Activated naive CD4-positive, alpha-beta T cell treated with anti-CD3 and anti-CD28 coated beads, Interleukin-2, amount 50 U/mL, for 72 hours (primary cell): Measurements from ENCODE around the gene RGP1. TPM values are rescaled to one million over a fixed set of nuclear protein-coding genes. Genes with fewer than 3 reads are reported as not detected.
A peak's percentile ranks its signal among the peaks of the same experiment; 100 is the strongest.

Experiments
- ATAC-seq, 2 donors: fragments of 150-1000 bp; cut with Tn5 transposase; 2 replicates each; pipeline ENCODE4 v1.10.0; 2021; ENCODE audit warnings: mild to moderate bottlenecking in 2 of 2, moderate library complexity in 2 of 2
- DNase-seq, 2 donors: peaks; one replicate each; pipeline ENCODE4 v3.0.0; 2021 to 2022; ENCODE audit warnings: low spot score in 2 of 2
- H3K27ac Mint-ChIP-seq, 2 donors: one replicate each; pipeline ENCODE4 v1.8.0; 2022; ENCODE audit warnings: mild to moderate bottlenecking in 2 of 2, mixed read lengths in 2 of 2
- H3K36me3 Mint-ChIP-seq, 2 donors: one replicate each; pipeline ENCODE4 v1.8.0; 2022; ENCODE audit warnings: mixed read lengths in 2 of 2
- H3K9me3 Mint-ChIP-seq, 2 donors: one replicate each; pipeline ENCODE4 v1.8.0; 2022; ENCODE audit warnings: mixed read lengths in 2 of 2
- total RNA-seq, 2 donors: library from RNA; stranded (reverse); gene quantifications; one replicate each; pipeline ENCODE4 v1.2.3, GENCODE V29; 2022

The RGP1 gene
- total RNA-seq, 2 donors from 2014 or later, result 18.4 to 35.1 TPM

- DNase-seq (no peak), ATAC-seq (no peak)
- Mint-ChIP-seq H3K9me3 (no peaks in the 10 kb centered on the region), H3K36me3 (peaks cover 3 to 6% of the 10 kb centered on the region in 2 donors), H3K27ac (no peak overlapping the region)
Observed at GRCh38 chr9:35778496-35778895, 29.4 kb downstream of the RGP1 start.

- no peaks in the 10 kb centered on the region for H3K9me3 Mint-ChIP-seq
- DNase-seq (no peak), ATAC-seq (no peak)
- peak overlapping the region in 1 of 2 donors; percentile 64 for H3K27ac Mint-ChIP-seq
- H3K36me3 Mint-ChIP-seq, result peaks cover 6 to 11% of the 10 kb centered on the region in 2 donors
Observed at GRCh38 chr9:35781066-35781465, 32.0 kb downstream of the RGP1 start.

DNA sequence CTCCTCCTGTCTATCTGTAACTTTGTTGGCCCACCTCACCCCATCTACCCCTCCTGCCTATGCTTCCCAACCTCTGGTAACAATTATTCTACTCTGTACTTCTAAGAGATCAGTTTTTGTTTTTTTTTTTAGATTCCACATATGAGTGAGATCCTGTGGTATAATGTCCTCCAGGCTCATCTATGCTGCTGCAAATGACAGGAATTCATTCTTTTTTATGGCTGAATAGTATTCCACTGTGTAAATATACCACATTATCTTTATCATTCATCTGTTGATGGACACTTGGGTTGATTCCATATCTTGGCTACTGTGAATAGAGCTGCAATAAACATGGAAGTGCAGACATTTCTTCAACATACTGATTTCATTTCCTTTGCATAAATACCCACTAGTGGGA, 34.3 kb downstream of the RGP1 start:
- H3K27ac Mint-ChIP-seq, result no peak overlapping the region
- no peak for ATAC-seq
- H3K9me3 Mint-ChIP-seq, result no peaks in the 10 kb centered on the region
- peaks cover 6 to 11% of the 10 kb centered on the region in 2 donors for H3K36me3 Mint-ChIP-seq
- DNase-seq, result no peak

GRCh38 chr9:35789541-35789940, 40.5 kb downstream of the RGP1 start:
- Mint-ChIP-seq H3K36me3 (peaks cover 0 to 8% of the 10 kb centered on the region in 2 donors), H3K9me3 (no peaks in the 10 kb centered on the region), H3K27ac (no peak overlapping the region)
- ATAC-seq (no peak), DNase-seq (no peak)

DNA sequence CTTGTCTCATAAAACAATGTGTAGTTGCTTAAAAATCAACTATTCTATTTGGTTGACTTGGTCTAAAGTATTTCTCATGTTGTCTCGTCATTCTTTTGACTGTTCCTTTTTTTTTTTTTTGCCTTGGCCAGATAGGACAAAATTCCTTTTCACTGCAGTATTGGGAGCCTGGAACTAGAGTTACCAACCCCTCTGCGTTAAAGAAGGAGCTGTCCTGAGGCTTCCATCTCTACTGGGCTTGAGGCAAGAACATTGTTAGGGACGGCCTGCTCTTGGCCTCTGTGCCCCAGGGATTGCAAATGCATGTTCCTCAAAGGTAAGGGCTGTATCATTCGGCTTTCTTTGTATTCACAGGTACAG, 40.9 kb downstream of the RGP1 start:
- Mint-ChIP-seq H3K9me3 (no peaks in the 10 kb centered on the region), H3K36me3 (peaks cover 0 to 8% of the 10 kb centered on the region in 2 donors)
- ATAC-seq, result peak; percentile 17 to 23

DNA sequence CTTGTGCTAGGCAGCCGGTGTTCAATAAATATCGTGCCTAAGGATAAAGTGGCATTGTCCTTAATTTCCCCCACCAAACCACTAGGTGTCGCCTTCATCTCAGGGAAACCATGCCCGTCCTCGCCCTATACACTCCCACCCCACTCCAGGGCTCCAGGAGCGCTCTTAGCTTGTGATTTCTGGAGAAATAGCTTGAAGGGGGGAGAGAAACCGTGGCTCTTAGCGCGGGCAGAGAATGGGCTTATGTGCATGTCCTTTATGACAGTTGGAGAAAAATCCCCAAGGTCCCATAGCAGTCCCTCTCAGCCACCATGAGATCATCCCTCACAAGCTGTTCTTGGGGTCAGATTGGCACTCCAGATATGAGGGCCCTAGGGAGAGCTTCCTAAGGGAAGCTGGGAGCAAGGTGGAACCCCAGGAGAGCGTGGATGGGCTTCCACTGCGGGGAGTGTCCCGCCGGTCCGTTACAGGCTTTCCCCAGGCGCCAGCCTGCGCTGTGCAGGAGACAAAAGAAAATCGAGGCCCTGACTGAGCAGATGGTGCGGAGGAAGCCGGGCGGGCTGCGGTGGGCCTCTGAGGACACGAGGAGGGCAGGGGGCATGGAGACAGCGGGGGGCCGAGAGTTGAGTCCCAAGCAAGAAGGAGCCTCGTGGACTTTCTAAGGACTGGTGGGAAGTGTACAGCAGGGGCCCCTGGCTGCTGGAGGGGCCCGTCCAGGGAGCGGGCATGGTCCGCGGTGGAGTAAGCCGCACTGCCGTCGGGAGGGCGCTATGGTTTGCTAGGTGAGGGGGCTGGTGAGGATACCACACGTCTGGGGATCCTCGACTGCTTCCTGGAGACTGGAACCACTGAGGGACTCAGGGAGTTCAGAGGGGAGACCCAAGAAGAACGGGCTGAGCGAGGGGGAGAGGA, 41.6 kb downstream of the RGP1 start:
- DNase-seq (peak in 1 of 2 donors; percentile 66), ATAC-seq (peak; percentile 88 to 92)
- Mint-ChIP-seq H3K36me3 (peaks cover 0 to 8% of the 10 kb centered on the region in 2 donors), H3K9me3 (no peaks in the 10 kb centered on the region), H3K27ac (no peak overlapping the region)

More for the DNA sequence above, 40.9 kb downstream of the RGP1 start:
- DNase-seq, result no peak
- no peak overlapping the region for H3K27ac Mint-ChIP-seq

GRCh38 chr9:35791297-35791921, 42.3 kb downstream of the RGP1 start, which contains the start of gene NPR2:
Gene NPR2 (plus strand): TSS chr9:35791591. CDS start chr9:35792409, 818 bp downstream.
- DNase-seq (no peak), ATAC-seq (no peak)
- H3K27ac Mint-ChIP-seq, result no peak within 1 kb of the TSS
- H3K36me3 Mint-ChIP-seq, result peaks cover 0 to 8% of the 10 kb centered on the region in 2 donors
- H3K9me3 Mint-ChIP-seq, result no peaks in the 10 kb centered on the region

DNA sequence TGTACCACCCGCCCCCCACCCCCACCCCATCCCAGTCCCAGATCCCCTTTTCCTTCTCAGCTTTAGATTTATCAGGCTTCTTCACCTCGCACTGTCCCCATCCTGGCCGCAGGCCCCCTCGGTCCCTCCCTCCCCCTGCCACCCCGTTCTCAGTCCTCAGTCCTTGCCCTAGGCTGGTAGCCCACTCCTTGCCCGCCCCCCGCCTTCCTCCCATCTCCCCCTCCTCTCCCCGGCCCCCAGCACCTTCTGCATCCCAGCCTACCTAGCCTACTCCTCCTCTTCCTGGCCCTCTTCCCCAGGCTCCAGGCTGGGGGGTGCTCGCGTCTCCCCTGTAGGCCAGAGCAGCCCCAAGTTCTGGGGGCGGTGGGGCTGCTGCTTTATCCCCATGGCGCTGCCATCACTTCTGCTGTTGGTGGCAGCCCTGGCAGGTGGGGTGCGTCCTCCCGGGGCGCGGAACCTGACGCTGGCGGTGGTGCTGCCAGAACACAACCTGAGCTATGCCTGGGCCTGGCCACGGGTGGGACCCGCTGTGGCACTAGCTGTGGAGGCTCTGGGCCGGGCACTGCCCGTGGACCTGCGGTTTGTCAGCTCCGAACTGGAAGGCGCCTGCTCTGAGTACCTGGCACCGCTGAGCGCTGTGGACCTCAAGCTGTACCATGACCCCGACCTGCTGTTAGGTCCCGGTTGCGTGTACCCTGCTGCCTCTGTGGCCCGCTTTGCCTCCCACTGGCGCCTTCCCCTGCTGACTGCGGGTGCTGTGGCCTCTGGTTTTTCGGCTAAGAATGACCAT, 43.1 kb downstream of the RGP1 start:
- no peak for ATAC-seq
- H3K27ac Mint-ChIP-seq, result peak overlapping the region in 1 of 2 donors; percentile 69
- no peaks in the 10 kb centered on the region for H3K9me3 Mint-ChIP-seq
- H3K36me3 Mint-ChIP-seq, result peaks cover 0 to 8% of the 10 kb centered on the region in 2 donors
- DNase-seq, result no peak

- H3K9me3 Mint-ChIP-seq, result no peaks in the 10 kb centered on the region
Observed at GRCh38 chr9:35792826-35793225, 43.7 kb downstream of the RGP1 start.

DNA sequence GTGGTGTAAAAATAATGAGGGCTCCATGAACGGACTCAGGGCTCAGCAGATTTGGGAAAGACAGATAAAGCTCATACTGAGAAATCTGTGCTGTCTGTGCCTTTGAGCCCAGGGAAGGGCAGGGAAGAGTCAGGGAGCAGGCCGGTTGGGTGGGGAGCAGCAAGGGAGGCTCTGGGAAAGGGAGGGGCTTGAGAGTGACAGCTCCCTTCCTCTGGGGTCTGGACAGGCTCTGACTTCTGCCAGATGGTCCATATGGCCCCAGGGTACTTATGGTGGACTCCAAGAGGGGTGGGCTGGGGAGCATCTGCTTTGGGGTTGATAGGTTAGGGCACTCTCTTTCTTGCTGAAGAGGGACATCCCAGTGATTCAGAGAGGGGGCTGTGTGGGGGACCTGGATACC, 44.4 kb downstream of the RGP1 start:
- Mint-ChIP-seq H3K27ac (peak overlapping the region; percentile 52 to 69), H3K36me3 (peaks cover 0 to 8% of the 10 kb centered on the region in 2 donors)
- ATAC-seq, result no peak

More at GRCh38 chr9:35792826-35793225, 43.7 kb downstream of the RGP1 start:
- DNase-seq (no peak), ATAC-seq (no peak)
- peak overlapping the region in 1 of 2 donors; percentile 69 for H3K27ac Mint-ChIP-seq
- H3K36me3 Mint-ChIP-seq, result peaks cover 0 to 8% of the 10 kb centered on the region in 2 donors

GRCh38 chr9:35795695-35796094, 46.6 kb downstream of the RGP1 start:
- no peak overlapping the region for H3K27ac Mint-ChIP-seq
- ATAC-seq (no peak), DNase-seq (no peak)
- H3K36me3 Mint-ChIP-seq, result peaks cover 0 to under 1% of the 10 kb centered on the region in 2 donors
- H3K9me3 Mint-ChIP-seq, result no peaks in the 10 kb centered on the region

More for the DNA sequence above, 44.4 kb downstream of the RGP1 start:
- H3K9me3 Mint-ChIP-seq, result no peaks in the 10 kb centered on the region
- DNase-seq, result no peak

- ATAC-seq, result no peak
- no peak overlapping the region for H3K27ac Mint-ChIP-seq
- H3K9me3 Mint-ChIP-seq, result no peaks in the 10 kb centered on the region
- no peaks in the 10 kb centered on the region for H3K36me3 Mint-ChIP-seq
- no peak for DNase-seq
Observed at GRCh38 chr9:35797311-35798109, 48.4 kb downstream of the RGP1 start.

DNA sequence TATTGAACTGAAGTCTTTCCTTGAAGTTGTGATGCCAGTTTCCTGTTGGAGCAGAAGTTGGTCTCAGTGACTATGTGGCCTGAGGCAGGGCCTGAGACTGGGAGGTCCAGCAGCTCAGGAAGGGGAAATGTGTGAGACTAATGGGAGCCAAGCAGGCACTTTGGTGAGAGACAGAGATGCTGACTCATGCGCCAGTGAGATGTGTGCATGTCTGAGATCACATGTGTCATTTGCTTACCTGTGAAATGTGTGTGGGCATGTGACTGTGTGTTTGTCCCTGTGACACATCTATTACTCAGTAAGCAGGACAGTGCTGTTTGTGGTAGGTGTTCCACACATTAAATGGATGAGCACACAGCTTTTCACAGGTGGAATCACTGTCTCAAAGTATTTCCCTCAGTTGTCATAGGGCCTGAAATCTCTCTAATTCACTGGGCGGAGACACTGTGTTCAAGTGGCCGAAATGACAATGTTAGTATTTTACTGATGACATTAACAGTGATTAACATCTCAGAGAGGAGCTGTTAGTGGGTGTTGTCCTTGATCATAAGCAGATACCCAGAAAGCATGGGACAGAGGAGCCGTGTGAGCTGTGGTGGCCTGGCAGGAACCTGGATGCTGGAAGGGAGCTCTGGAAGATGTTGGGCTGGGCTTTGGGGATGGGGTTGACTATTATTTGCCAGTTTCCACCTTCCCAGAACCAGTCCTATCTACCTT, 49.7 kb downstream of the RGP1 start:
- Mint-ChIP-seq H3K27ac (peak overlapping the region; percentile 44 to 75), H3K36me3 (no peaks in the 10 kb centered on the region), H3K9me3 (no peaks in the 10 kb centered on the region)
- DNase-seq (peak in 1 of 2 donors; percentile 29), ATAC-seq (peak; percentile 98 to 99)

DNA sequence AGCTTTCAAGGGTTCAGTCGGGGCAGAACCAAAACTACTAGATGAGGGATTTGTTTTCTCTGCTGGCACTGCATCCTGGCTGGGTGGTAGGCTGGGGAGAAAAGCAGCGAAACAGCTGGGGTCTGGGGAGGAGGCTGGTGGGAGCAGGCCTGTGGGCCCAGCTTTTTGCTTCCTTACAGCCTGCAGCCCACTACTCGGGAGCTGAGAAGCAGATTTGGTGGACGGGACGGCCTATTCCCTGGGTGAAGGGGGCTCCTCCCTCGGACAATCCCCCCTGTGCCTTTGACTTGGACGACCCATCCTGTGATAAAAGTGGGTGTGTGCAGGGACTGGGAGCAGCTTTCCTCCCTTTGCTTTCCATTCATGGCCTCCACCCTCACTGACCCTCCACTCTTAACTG, 51.4 kb downstream of the RGP1 start:
- DNase-seq, result no peak
- no peaks in the 10 kb centered on the region for H3K9me3 Mint-ChIP-seq
- no peak for ATAC-seq
- no peaks in the 10 kb centered on the region for H3K36me3 Mint-ChIP-seq
- peak overlapping the region in 1 of 2 donors; percentile 86 for H3K27ac Mint-ChIP-seq

DNA sequence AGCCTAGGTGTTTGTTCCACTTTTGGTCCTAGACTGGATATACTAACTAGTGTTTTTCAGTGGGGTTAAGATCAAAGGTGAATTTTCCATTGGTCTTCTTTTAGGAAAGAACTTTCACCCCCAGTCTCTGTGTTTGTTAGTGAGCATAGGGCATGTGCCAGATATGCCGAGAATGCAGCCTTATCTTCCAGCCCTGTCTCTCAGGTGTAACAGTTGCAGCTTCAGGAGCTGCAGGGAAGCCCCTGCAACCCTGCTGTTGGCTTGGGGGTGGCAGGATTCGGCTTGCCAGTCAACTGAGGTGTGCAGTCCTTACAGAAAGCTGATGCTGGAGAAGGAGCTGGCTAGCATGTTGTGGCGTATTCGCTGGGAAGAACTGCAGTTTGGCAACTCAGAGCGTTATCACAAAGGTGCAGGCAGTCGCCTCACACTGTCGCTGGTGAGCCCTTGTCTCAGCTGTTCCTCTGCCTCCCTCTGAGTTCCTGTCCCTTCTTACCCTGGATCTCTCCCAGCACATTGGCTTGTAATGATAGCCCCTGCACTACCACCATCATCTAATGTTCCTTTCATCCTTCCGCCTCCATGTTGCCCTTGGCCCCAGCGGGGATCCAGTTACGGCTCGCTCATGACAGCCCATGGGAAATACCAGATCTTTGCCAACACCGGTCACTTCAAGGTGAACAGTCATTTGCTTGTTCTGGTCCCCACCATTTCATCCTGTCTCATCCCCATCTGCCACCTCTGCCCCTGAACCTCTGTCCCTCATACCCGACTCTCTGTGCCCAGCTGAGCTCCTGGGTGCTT, 52.4 kb downstream of the RGP1 start:
- Mint-ChIP-seq H3K27ac (peak overlapping the region; percentile 25 to 86), H3K36me3 (no peaks in the 10 kb centered on the region), H3K9me3 (no peaks in the 10 kb centered on the region)
- DNase-seq (no peak), ATAC-seq (no peak)
